HEK293 (cell line): Measurements from ENCODE around the gene WDR82.

Experiments
- BCL11B ChIP-seq: fragments of 450-650 bp; formaldehyde crosslinking; IDR thresholded peaks from 2 replicates; pipeline ENCODE4 v1.5.1; 2016; ENCODE audit warnings: low read depth, missing biosample characterization, missing genetic modification characterization
- GFI1B ChIP-seq: fragments of 450-650 bp; formaldehyde crosslinking; IDR thresholded peaks from 2 replicates; pipeline ENCODE4 v1.5.1; 2016; ENCODE audit warnings: missing biosample characterization, missing genetic modification characterization
- GLI2 ChIP-seq: fragments of 450-650 bp; formaldehyde crosslinking; IDR thresholded peaks from 2 replicates; pipeline ENCODE4; 2017; ENCODE audit warnings: missing biosample characterization, missing genetic modification characterization, low read depth, borderline replicate concordance
- KLF8 ChIP-seq: fragments of 450-650 bp; formaldehyde crosslinking; IDR thresholded peaks from 2 replicates; pipeline ENCODE4 v1.5.1; 2016; ENCODE audit warnings: missing biosample characterization, missing genetic modification characterization
- MZF1 ChIP-seq: fragments of 450-650 bp; formaldehyde crosslinking; IDR thresholded peaks from 2 replicates; pipeline ENCODE4 v1.5.1; 2017; ENCODE audit warnings: missing biosample characterization, missing genetic modification characterization, borderline replicate concordance
- OVOL3 ChIP-seq: fragments of 450-650 bp; formaldehyde crosslinking; IDR thresholded peaks from 2 replicates; pipeline ENCODE4 v1.5.1; 2016; ENCODE audit warnings: missing biosample characterization, missing genetic modification characterization
- ZBTB17 ChIP-seq: fragments of 450-650 bp; formaldehyde crosslinking; IDR thresholded peaks from 2 replicates; pipeline ENCODE4 v1.5.1; 2016; ENCODE audit warnings: missing biosample characterization, missing genetic modification characterization
- ZBTB48 ChIP-seq: fragments of 450-650 bp; formaldehyde crosslinking; IDR thresholded peaks from 2 replicates; pipeline ENCODE4 v1.5.1; 2016; ENCODE audit warnings: missing biosample characterization, missing genetic modification characterization
- ZBTB7A ChIP-seq: fragments of 450-650 bp; formaldehyde crosslinking; IDR thresholded peaks from 2 replicates; pipeline ENCODE4 v1.5.1; 2016; ENCODE audit warnings: low read depth, missing biosample characterization, missing genetic modification characterization
- ZEB2 ChIP-seq: fragments of 450-650 bp; formaldehyde crosslinking; IDR thresholded peaks from 2 replicates; pipeline ENCODE4 v1.5.1; 2016; ENCODE audit warnings: missing biosample characterization, missing genetic modification characterization
- ZFP41 ChIP-seq: fragments of 450-650 bp; formaldehyde crosslinking; IDR thresholded peaks from 2 replicates; pipeline ENCODE4 v1.5.1; 2016; ENCODE audit warnings: missing biosample characterization, missing genetic modification characterization, borderline replicate concordance
- ZNF140 ChIP-seq: fragments of 450-650 bp; formaldehyde crosslinking; IDR thresholded peaks from 2 replicates; pipeline ENCODE4 v1.5.1; 2016; ENCODE audit warnings: missing biosample characterization, missing genetic modification characterization
- ZNF155 ChIP-seq: fragments of 450-650 bp; formaldehyde crosslinking; IDR thresholded peaks from 2 replicates; pipeline ENCODE4 v1.5.1; 2016; ENCODE audit warnings: missing biosample characterization, missing genetic modification characterization
- ZNF174 ChIP-seq: fragments of 450-650 bp; formaldehyde crosslinking; IDR thresholded peaks from 2 replicates; pipeline ENCODE4 v1.5.0; 2017; ENCODE audit warnings: missing biosample characterization, mild to moderate bottlenecking, missing genetic modification characterization
- ZNF223 ChIP-seq: fragments of 450-650 bp; formaldehyde crosslinking; IDR thresholded peaks from 2 replicates; pipeline ENCODE4 v1.5.1; 2016; ENCODE audit warnings: missing biosample characterization, missing genetic modification characterization
- ZNF37A ChIP-seq: fragments of 450-650 bp; IDR thresholded peaks from 2 replicates; pipeline ENCODE4 v1.5.1; 2018; ENCODE audit warnings: missing biosample characterization, missing genetic modification characterization
- ZNF404 ChIP-seq: fragments of 450-650 bp; formaldehyde crosslinking; IDR thresholded peaks from 2 replicates; pipeline ENCODE4 v1.5.1; 2017; ENCODE audit warnings: missing biosample characterization, missing genetic modification characterization
- ZNF473 ChIP-seq: fragments of 450-650 bp; formaldehyde crosslinking; IDR thresholded peaks from 2 replicates; pipeline ENCODE4 v1.5.1; 2017; ENCODE audit warnings: missing biosample characterization, missing genetic modification characterization
- ZNF510 ChIP-seq: fragments of 450-650 bp; formaldehyde crosslinking; IDR thresholded peaks from 2 replicates; pipeline ENCODE4 v1.5.1; 2018; ENCODE audit warnings: mild to moderate bottlenecking, missing genetic modification characterization, missing biosample characterization; ENCODE audit not compliant: insufficient replicate concordance
- ZNF521 ChIP-seq: fragments of 450-650 bp; formaldehyde crosslinking; IDR thresholded peaks from 2 replicates; pipeline ENCODE4 v1.5.1; 2017; ENCODE audit warnings: missing biosample characterization, mild to moderate bottlenecking, missing genetic modification characterization
- ZNF610 ChIP-seq: fragments of 450-650 bp; formaldehyde crosslinking; IDR thresholded peaks from 2 replicates; pipeline ENCODE4 v1.5.1; 2016; ENCODE audit warnings: missing biosample characterization, missing genetic modification characterization, borderline replicate concordance
- ZNF624 ChIP-seq: fragments of 450-650 bp; formaldehyde crosslinking; IDR thresholded peaks from 2 replicates; pipeline ENCODE4 v1.5.1; 2017; ENCODE audit warnings: missing biosample characterization, missing genetic modification characterization
- ZNF626 ChIP-seq: fragments of 450-650 bp; sonication (Bioruptor Pico); formaldehyde crosslinking; IDR thresholded peaks from 2 replicates; pipeline ENCODE4 v1.5.1; 2018; ENCODE audit warnings: missing biosample characterization, missing genetic modification characterization, inconsistent platforms
- ZNF660 ChIP-seq: fragments of 450-650 bp; IDR thresholded peaks from 2 replicates; pipeline ENCODE4 v1.5.1; 2018; ENCODE audit warnings: missing biosample characterization, mild to moderate bottlenecking, missing genetic modification characterization
- ZNF776 ChIP-seq: fragments of 450-650 bp; formaldehyde crosslinking; IDR thresholded peaks from 2 replicates; pipeline ENCODE4 v1.5.0; 2017; ENCODE audit warnings: missing biosample characterization, missing genetic modification characterization, borderline replicate concordance
- ZNF777 ChIP-seq: fragments of 450-650 bp; formaldehyde crosslinking; IDR thresholded peaks from 2 replicates; pipeline ENCODE4 v1.5.1; 2017; ENCODE audit warnings: missing biosample characterization, missing genetic modification characterization, borderline replicate concordance
- TF ChIP-seq, protein P1 (sequence below): fragments of 450-650 bp; IDR thresholded peaks from 2 replicates; pipeline ENCODE4 v1.5.1; 2018; ENCODE audit warnings: missing biosample characterization, missing genetic modification characterization
- TF ChIP-seq, protein P2 (sequence below): fragments of 450-650 bp; formaldehyde crosslinking; IDR thresholded peaks from 2 replicates; pipeline ENCODE4 v1.5.1; 2016; ENCODE audit warnings: missing biosample characterization, missing genetic modification characterization
- TF ChIP-seq, protein P3 (sequence below): fragments of 450-650 bp; formaldehyde crosslinking; IDR thresholded peaks from 2 replicates; pipeline ENCODE4 v1.5.1; 2016; ENCODE audit warnings: missing biosample characterization, missing genetic modification characterization, borderline replicate concordance
- TF ChIP-seq, protein P4 (sequence below): fragments of 450-650 bp; formaldehyde crosslinking; IDR thresholded peaks from 2 replicates; pipeline ENCODE4 v1.5.1; 2016; ENCODE audit warnings: missing biosample characterization, missing genetic modification characterization
- TF ChIP-seq, protein P5 (sequence below): fragments of 450-650 bp; formaldehyde crosslinking; IDR thresholded peaks from 2 replicates; pipeline ENCODE4 v1.5.1; 2016; ENCODE audit warnings: missing biosample characterization, missing genetic modification characterization
- TF ChIP-seq, protein P6 (sequence below): fragments of 450-650 bp; formaldehyde crosslinking; IDR thresholded peaks from 2 replicates; pipeline ENCODE4 v1.5.1; 2017; ENCODE audit warnings: missing biosample characterization, missing genetic modification characterization

Gene WDR82

DNA sequence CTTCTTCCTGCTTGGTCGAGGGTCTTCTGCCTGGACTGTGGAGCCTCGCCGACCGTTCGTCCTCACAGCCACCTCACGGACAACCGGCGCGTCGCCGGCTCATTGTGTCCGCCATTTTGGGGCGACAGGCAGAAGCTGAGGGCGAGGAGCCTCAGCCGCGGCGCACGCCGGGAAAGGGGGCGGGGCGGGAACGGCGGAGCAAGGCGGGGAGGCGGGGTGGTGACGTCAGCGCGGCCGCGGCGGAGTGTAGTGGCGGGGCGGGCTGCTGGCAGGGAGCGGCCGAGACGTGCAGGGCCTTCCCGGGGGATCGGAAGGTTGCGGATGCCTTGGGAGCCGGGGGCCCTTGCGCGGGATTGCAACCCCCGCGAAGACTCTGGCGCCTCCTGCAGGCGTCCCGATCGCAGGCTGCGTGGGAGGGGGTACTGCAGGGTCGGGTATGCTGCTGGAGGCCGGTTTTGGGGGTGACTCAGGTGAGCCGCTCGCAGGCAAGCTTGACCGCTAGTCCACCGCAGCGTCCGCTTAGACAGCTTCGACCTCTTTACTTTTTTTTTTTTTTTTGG, at the start of gene WDR82 (continued):
- TF ChIP-seq, protein P1, sequence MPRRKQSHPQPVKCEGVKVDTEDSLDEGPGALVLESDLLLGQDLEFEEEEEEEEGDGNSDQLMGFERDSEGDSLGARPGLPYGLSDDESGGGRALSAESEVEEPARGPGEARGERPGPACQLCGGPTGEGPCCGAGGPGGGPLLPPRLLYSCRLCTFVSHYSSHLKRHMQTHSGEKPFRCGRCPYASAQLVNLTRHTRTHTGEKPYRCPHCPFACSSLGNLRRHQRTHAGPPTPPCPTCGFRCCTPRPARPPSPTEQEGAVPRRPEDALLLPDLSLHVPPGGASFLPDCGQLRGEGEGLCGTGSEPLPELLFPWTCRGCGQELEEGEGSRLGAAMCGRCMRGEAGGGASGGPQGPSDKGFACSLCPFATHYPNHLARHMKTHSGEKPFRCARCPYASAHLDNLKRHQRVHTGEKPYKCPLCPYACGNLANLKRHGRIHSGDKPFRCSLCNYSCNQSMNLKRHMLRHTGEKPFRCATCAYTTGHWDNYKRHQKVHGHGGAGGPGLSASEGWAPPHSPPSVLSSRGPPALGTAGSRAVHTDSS: no peak
- no peak for TF ChIP-seq ZNF473
- no peak for TF ChIP-seq ZNF777 (tag by site-specific recombination)
- TF ChIP-seq ZBTB7A (tag by site-specific recombination): no peak
- TF ChIP-seq ZBTB48 (tag by site-specific recombination): peak; percentile 79
- TF ChIP-seq, protein P2, sequence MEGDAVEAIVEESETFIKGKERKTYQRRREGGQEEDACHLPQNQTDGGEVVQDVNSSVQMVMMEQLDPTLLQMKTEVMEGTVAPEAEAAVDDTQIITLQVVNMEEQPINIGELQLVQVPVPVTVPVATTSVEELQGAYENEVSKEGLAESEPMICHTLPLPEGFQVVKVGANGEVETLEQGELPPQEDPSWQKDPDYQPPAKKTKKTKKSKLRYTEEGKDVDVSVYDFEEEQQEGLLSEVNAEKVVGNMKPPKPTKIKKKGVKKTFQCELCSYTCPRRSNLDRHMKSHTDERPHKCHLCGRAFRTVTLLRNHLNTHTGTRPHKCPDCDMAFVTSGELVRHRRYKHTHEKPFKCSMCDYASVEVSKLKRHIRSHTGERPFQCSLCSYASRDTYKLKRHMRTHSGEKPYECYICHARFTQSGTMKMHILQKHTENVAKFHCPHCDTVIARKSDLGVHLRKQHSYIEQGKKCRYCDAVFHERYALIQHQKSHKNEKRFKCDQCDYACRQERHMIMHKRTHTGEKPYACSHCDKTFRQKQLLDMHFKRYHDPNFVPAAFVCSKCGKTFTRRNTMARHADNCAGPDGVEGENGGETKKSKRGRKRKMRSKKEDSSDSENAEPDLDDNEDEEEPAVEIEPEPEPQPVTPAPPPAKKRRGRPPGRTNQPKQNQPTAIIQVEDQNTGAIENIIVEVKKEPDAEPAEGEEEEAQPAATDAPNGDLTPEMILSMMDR (tag by site-specific recombination): peak; percentile 75
- TF ChIP-seq ZNF510 (tag by site-specific recombination): no peak
- TF ChIP-seq GLI2: no peak
- TF ChIP-seq, protein P3, sequence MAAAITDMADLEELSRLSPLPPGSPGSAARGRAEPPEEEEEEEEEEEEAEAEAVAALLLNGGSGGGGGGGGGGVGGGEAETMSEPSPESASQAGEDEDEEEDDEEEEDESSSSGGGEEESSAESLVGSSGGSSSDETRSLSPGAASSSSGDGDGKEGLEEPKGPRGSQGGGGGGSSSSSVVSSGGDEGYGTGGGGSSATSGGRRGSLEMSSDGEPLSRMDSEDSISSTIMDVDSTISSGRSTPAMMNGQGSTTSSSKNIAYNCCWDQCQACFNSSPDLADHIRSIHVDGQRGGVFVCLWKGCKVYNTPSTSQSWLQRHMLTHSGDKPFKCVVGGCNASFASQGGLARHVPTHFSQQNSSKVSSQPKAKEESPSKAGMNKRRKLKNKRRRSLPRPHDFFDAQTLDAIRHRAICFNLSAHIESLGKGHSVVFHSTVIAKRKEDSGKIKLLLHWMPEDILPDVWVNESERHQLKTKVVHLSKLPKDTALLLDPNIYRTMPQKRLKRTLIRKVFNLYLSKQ (tag by site-specific recombination): no peak
- TF ChIP-seq OVOL3 (tag by site-specific recombination): no peak
- no peak for TF ChIP-seq GFI1B
- no peak for TF ChIP-seq ZNF140 (tag by site-specific recombination)
- no peak for TF ChIP-seq ZNF155 (tag by site-specific recombination)
- TF ChIP-seq, protein P4, sequence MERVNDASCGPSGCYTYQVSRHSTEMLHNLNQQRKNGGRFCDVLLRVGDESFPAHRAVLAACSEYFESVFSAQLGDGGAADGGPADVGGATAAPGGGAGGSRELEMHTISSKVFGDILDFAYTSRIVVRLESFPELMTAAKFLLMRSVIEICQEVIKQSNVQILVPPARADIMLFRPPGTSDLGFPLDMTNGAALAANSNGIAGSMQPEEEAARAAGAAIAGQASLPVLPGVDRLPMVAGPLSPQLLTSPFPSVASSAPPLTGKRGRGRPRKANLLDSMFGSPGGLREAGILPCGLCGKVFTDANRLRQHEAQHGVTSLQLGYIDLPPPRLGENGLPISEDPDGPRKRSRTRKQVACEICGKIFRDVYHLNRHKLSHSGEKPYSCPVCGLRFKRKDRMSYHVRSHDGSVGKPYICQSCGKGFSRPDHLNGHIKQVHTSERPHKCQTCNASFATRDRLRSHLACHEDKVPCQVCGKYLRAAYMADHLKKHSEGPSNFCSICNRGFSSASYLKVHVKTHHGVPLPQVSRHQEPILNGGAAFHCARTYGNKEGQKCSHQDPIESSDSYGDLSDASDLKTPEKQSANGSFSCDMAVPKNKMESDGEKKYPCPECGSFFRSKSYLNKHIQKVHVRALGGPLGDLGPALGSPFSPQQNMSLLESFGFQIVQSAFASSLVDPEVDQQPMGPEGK (tag by site-specific recombination): peak; percentile 88
- TF ChIP-seq, protein P5, sequence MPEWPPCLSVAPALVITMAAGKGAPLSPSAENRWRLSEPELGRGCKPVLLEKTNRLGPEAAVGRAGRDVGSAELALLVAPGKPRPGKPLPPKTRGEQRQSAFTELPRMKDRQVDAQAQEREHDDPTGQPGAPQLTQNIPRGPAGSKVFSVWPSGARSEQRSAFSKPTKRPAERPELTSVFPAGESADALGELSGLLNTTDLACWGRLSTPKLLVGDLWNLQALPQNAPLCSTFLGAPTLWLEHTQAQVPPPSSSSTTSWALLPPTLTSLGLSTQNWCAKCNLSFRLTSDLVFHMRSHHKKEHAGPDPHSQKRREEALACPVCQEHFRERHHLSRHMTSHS (tag by site-specific recombination): no peak
- no peak for TF ChIP-seq BCL11B
- no peak for TF ChIP-seq ZNF626 (tag by site-specific recombination)
- peak; percentile 66 for TF ChIP-seq KLF8 (tag by site-specific recombination)
- TF ChIP-seq ZNF174 (tag by site-specific recombination): no peak
- peak; percentile 36; the same call in 1 of the 2 replicates for TF ChIP-seq ZBTB17 (tag by site-specific recombination)
- TF ChIP-seq ZNF223 (tag by site-specific recombination): no peak
- TF ChIP-seq ZNF610 (tag by site-specific recombination): no peak
- no peak for TF ChIP-seq ZNF624 (tag by site-specific recombination)
- TF ChIP-seq ZNF37A (tag by site-specific recombination): no peak
- TF ChIP-seq ZEB2 (tag by site-specific recombination): peak; percentile 48; the same call in 1 of the 2 replicates
- no peak for TF ChIP-seq ZNF776 (tag by site-specific recombination)
- no peak for TF ChIP-seq ZNF521
- no peak for TF ChIP-seq ZNF404
- TF ChIP-seq ZFP41 (tag by site-specific recombination): no peak
- TF ChIP-seq, protein P6, sequence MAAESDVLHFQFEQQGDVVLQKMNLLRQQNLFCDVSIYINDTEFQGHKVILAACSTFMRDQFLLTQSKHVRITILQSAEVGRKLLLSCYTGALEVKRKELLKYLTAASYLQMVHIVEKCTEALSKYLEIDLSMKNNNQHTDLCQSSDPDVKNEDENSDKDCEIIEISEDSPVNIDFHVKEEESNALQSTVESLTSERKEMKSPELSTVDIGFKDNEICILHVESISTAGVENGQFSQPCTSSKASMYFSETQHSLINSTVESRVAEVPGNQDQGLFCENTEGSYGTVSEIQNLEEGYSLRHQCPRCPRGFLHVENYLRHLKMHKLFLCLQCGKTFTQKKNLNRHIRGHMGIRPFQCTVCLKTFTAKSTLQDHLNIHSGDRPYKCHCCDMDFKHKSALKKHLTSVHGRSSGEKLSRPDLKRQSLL: peak; percentile 46; the same call in 1 of the 2 replicates
- TF ChIP-seq ZNF660 (tag by site-specific recombination): no peak
- no peak; the same call in 1 of the 2 replicates for TF ChIP-seq MZF1
